Lower leg skin (tissue), 4 donors: ENCODE results near the gene CDHR4. TPM values are rescaled to one million over a fixed set of nuclear protein-coding genes. Genes with fewer than 3 reads are reported as not detected.
A peak's percentile ranks its signal among the peaks of the same experiment; 100 is the strongest.
"Not testable (repeated sequence)": the region's sequence is repeated elsewhere in the genome, so short reads cannot be mapped to it uniquely, and the experiment has no call there.

ENCODE experiments used
- DNase-seq, 2 donors: peaks; one replicate each; pipeline ENCODE4 v3.0.0-alpha.2; 2019; ENCODE audit warnings: low spot score in 2 of 2
- H3K4me3 ChIP-seq: fragments of 200-600 bp; sonication (generic); 2 replicates; pipeline ENCODE4 v1.5.1; 2017; ENCODE audit warnings: mild to moderate bottlenecking, low read depth; ENCODE audit not compliant: poor library complexity, severe bottlenecking
- CTCF ChIP-seq, 3 donors: fragments of 450-650 bp; IDR thresholded peaks; one replicate each; pipeline ENCODE4 v1.5.1; 2016; ENCODE audit warnings: antibody characterized with exemption in 3 of 3, mild to moderate bottlenecking in 3 of 3, moderate library complexity in 2 of 3
- POLR2A ChIP-seq, 2 donors: fragments of 450-650 bp; IDR thresholded peaks; one replicate each; pipeline ENCODE4 v1.6.1; 2016 to 2017; ENCODE audit warnings: antibody characterized with exemption in 2 of 2, mild to moderate bottlenecking in 1 of 2, moderate library complexity in 1 of 2
- WGBS, 2 donors: methylation state at CpG; one replicate each; pipeline ENCODE4 v1.1.5; 2018; 5-methylcytosine and 5-hydroxymethylcytosine counted together
- intact Hi-C: fragments of 100-400 bp; cut with DNase I; formaldehyde crosslinking; loops from one replicate; pipeline ENCODE4 v1.15.0; 2023; ENCODE audit warnings: low total_unique reads
- total RNA-seq, 4 donors: library from RNA; depleted of rRNA; stranded (reverse); fragments of >200 nt; gene quantifications; one replicate each; pipeline ENCODE4 v1.1.0, GENCODE V29; 2016

CDHR4 gene
- total RNA-seq, 4 donors from 2014 or later = 0.36 to 0.84 TPM; not detected in 2

DNA sequence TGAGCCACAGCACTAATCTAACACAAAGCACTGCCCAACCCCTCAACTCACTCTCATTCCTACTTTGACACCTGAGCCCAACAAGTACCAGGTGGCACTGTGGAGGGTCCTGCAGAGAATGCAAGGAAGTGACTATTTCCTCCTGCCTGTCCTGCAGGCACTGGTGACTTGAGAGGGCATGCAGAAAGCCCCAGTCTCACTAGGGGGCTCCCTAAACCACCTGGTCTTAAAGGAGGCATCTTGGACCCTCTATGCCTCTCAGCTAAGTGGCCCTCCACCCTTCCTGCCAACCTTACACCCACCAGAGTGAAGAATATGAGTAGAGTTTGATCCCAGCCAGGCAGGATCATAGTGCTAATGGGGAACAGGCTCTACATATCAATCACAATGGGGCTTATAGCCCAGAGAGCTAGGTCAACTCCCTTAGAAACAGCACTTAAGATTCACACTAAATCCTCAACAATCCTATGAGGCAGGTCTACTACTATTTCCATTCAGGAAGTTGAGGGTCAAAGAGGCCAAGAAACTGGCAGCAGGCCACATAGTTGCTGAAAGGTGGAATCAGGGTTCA is 41.5 kb upstream of the CDHR4 start:
- no peak for DNase-seq
- H3K4me3 ChIP-seq = no peak overlapping the region
- no peak for TF ChIP-seq CTCF (IDR thresholded peaks at IDR 0.05)
- TF ChIP-seq POLR2A (IDR thresholded peaks at IDR 0.05) = no peak
- intact Hi-C loops = no loop called here

DNA sequence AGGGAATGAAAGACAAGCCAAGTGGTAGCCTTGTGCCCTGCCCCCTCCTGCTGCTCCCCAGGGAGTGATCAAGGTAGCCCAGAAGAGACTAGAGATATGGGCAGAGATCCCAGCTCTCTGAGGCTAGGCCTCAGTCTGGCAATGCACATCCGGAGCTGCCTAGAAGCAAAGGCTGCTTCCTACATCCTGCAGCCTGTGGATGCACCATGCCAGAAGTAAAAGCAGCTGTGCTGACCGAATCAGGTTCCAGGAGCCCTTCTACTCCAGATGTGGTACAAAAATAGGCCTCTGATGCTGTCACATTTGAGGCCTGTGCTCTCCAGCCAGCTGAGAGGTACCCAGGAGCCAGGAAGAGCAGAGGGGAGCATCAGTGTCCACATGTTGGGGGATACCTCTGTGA is 40.7 kb upstream of the CDHR4 start:
- WGBS, 2 donors = 68 to 80% methylated on average over 2 of the region's 2 CpGs
- TF ChIP-seq POLR2A (IDR thresholded peaks at IDR 0.05) (no peak), CTCF (IDR thresholded peaks at IDR 0.05) (no peak)
- no peak for DNase-seq
- H3K4me3 ChIP-seq = no peak overlapping the region
- intact Hi-C loops = no loop called here

GRCh38 chr3:49839193-49839809 is 39.6 kb upstream of the CDHR4 start:
- DNase-seq = peak; percentile 77 to 95
- intact Hi-C loops = loop anchor here (5.0 kb wide), 2 partner anchors 37 to 137 kb away; partner anchors contain the start of gene INKA1
- no peak for TF ChIP-seq POLR2A (IDR thresholded peaks at IDR 0.05)
- TF ChIP-seq CTCF (IDR thresholded peaks at IDR 0.05) = no peak
- H3K4me3 ChIP-seq = no peak overlapping the region
- 47 to 48% methylated on average over 6 of the region's 6 CpGs for WGBS, 2 donors

GRCh38 chr3:49831341-49831740 is 31.7 kb upstream of the CDHR4 start:
- no peak overlapping the region for H3K4me3 ChIP-seq
- DNase-seq = no peak
- TF ChIP-seq POLR2A (IDR thresholded peaks at IDR 0.05) (no peak), CTCF (IDR thresholded peaks at IDR 0.05) (no peak)
- WGBS, 2 donors = 52 to 75% methylated on average over 3 of the region's 3 CpGs
- intact Hi-C loops = no loop called here

DNA sequence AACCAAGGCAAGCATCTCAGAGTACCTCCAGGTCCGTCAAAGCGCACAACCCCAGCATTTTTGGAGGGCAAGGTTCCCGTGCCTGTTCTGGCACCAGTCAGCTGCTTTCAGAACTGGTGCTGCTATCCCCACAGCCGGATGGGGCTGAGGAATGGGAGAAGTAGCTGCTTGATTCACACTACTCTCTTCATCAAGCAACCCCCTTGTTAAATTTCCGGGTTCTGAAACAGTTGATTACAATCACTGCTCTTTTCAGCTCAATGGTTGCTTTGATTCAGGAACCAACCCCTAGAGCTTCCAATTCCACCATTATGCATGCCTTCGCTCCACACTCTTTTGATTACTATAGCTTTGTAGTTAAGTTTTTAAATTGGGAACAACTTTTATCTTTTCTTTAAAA is 26.3 kb upstream of the CDHR4 start:
- H3K4me3 ChIP-seq = no peak overlapping the region
- intact Hi-C loops = no loop called here
- no peak for DNase-seq
- TF ChIP-seq POLR2A (IDR thresholded peaks at IDR 0.05) (no peak), CTCF (IDR thresholded peaks at IDR 0.05) (no peak)
- 89 to 91% methylated on average over 6 of the region's 6 CpGs for WGBS, 2 donors

GRCh38 chr3:49823131-49823530 is 23.5 kb upstream of the CDHR4 start:
- DNase-seq, H3K4me3 ChIP-seq, intact Hi-C loops: not testable (repeated sequence)
- 93 to 94% methylated on average over 3 of the region's 3 CpGs for WGBS, 2 donors
